Spleen (tissue), 7 donors: ENCODE measurements around the gene LRRN2.

Experiments used
- POLR2A ChIP-seq, 3 donors: fragments of 450-650 bp; IDR thresholded peaks; one replicate each; pipeline ENCODE4 v1.5.1; 2017; ENCODE audit warnings: antibody characterized with exemption in 3 of 3, mild to moderate bottlenecking in 1 of 3
- POLR2AphosphoS5 ChIP-seq, 3 donors: sonication (generic); formaldehyde crosslinking; IDR thresholded peaks; one replicate each; pipeline ENCODE4 v1.5.1; 2017; ENCODE audit warnings: antibody characterized with exemption in 3 of 3
- TF ChIP-seq, protein P1 (sequence below), 11 experiments: fragments of 200-600 bp in 7 of 11; fragments of 450-650 bp in 4 of 11; sonication (generic) in 4 of 11; IDR thresholded peaks in 8 of 11; conservative IDR thresholded peaks in 3 of 11; 1 replicate in 7 of 11; 2 replicates in 4 of 11; pipeline versions ENCODE4 v1.4.0 to v1.8.0; 2016 to 2021; ENCODE audit warnings: antibody characterized with exemption in 11 of 11, inconsistent platforms in 4 of 11, mild to moderate bottlenecking in 1 of 11
- donor health status: DM: no; HTN: no; CAD: no; lungs with moderate emphysema.
- donor health status: DM: no; HTN: no; CAD: no.
- donor health status: DM: no; HTN: no; CAD: no.

DNA sequence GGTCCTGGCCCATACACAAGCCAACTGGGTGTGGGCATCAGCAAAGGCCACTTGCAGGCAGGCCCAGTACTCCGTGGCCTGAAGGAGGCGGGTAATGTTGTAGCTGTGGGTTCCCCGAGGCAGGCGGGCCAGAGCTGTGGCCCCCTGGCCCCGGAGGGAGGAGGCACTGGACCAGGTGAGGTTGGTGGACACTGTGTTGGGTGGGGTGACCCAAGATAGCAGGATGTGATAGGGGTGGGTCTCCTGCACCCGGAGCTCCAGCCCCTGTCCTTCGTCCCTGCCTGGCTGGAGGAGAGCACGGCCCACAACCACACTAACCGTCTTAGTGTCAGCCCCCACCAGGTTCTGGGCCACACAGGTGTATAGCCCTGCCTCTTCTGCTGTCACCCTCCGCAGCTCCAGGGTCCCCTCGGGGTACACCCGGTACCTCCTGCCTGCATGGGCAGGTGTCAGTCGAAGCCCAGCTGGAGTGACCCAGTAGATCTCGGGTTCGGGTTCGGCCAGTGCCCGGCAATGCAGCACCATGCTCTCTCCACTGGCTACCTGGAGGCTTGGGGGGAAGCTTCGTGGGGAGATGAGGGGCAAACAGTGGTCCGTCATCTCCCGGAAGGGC, 67.3 kb downstream of the LRRN2 start:
- TF ChIP-seq, protein P1, sequence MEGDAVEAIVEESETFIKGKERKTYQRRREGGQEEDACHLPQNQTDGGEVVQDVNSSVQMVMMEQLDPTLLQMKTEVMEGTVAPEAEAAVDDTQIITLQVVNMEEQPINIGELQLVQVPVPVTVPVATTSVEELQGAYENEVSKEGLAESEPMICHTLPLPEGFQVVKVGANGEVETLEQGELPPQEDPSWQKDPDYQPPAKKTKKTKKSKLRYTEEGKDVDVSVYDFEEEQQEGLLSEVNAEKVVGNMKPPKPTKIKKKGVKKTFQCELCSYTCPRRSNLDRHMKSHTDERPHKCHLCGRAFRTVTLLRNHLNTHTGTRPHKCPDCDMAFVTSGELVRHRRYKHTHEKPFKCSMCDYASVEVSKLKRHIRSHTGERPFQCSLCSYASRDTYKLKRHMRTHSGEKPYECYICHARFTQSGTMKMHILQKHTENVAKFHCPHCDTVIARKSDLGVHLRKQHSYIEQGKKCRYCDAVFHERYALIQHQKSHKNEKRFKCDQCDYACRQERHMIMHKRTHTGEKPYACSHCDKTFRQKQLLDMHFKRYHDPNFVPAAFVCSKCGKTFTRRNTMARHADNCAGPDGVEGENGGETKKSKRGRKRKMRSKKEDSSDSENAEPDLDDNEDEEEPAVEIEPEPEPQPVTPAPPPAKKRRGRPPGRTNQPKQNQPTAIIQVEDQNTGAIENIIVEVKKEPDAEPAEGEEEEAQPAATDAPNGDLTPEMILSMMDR (IDR thresholded peaks at IDR 0.05 in 8 of 11, conservative IDR thresholded peaks at IDR 0.05 in 3 of 11): no peak
- TF ChIP-seq POLR2A (IDR thresholded peaks at IDR 0.05): no peak
- TF ChIP-seq POLR2AphosphoS5 (IDR thresholded peaks at IDR 0.05): no peak
